ENCODE data around the gene AP3B1. TPM values are rescaled to one million over a fixed set of nuclear protein-coding genes. Genes with fewer than 3 reads are reported as not detected.

Gene AP3B1
- total and polyA plus RNA-seq, 12 donors, result 22.0 to 59.1 (median 34.3) TPM

DNA sequence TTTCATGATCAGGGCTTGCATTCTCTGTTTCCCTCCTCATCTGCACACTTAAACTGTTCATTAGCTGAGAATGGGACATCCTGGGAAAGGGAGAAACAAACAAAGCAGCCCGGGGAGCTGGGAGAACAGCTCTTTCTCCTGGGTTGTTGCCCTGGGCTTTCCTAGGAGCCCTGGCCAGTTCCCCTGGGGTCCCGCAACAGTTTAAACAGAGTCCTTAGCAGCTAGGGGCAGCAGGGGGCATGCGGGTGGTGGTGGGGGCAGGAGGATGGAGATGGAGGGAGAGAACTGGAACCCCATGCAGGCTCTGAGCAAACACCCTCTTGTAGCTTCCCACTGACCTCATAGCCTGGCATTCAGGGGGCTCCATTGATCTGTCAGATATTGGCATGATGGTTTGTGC, 309.3 kb downstream of the AP3B1 start:
- Histone ChIP-seq H3K9me3 (replicated peaks in 1 of 3) (no peaks in the 10 kb centered on the region), H3K4me1 (replicated peaks in 1 of 2) (no peaks in the 10 kb centered on the region), H3K4me3 (no peak overlapping the region), H3K36me3 (replicated peaks in 1 of 2) (no peaks in the 10 kb centered on the region), H3K27ac (no peak overlapping the region), H3K27me3 (no peaks in the 10 kb centered on the region)
- no peak for DNase-seq
- no peak for TF ChIP-seq POLR2A (IDR thresholded peaks at IDR 0.05)
- TF ChIP-seq, protein P1, sequence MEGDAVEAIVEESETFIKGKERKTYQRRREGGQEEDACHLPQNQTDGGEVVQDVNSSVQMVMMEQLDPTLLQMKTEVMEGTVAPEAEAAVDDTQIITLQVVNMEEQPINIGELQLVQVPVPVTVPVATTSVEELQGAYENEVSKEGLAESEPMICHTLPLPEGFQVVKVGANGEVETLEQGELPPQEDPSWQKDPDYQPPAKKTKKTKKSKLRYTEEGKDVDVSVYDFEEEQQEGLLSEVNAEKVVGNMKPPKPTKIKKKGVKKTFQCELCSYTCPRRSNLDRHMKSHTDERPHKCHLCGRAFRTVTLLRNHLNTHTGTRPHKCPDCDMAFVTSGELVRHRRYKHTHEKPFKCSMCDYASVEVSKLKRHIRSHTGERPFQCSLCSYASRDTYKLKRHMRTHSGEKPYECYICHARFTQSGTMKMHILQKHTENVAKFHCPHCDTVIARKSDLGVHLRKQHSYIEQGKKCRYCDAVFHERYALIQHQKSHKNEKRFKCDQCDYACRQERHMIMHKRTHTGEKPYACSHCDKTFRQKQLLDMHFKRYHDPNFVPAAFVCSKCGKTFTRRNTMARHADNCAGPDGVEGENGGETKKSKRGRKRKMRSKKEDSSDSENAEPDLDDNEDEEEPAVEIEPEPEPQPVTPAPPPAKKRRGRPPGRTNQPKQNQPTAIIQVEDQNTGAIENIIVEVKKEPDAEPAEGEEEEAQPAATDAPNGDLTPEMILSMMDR (IDR thresholded peaks at IDR 0.05), result no peak
- intact Hi-C loops (cut with DNase I), result no loop called here
- 56 to 80% (median 67%) methylated on average over 3 of the region's 3 CpGs for WGBS, 4 donors

DNA sequence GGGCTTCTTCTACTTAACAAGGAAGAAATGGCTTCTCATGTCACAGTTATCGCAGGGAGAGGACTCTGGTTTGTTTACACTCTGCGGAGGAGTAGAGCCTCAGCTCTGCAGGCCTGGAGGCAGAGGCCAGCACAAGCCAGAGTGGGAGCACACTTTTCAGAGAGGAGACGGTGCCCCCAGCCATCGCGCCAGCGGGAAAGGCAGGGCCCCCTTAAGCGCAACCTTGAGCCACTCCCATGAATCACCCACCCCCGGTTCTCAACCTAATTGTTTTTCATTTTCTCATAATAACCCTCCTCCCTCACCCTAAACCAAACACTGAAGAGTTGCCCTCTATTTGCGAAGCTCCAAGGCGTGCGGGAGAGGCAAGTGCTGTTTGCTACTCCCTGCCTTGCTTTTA, 309.9 kb downstream of the AP3B1 start:
- WGBS, 4 donors, result 63 to 74% (median 65%) methylated on average over 11 of the region's 11 CpGs
- no peak overlapping the region for H3K27ac ChIP-seq

DNA sequence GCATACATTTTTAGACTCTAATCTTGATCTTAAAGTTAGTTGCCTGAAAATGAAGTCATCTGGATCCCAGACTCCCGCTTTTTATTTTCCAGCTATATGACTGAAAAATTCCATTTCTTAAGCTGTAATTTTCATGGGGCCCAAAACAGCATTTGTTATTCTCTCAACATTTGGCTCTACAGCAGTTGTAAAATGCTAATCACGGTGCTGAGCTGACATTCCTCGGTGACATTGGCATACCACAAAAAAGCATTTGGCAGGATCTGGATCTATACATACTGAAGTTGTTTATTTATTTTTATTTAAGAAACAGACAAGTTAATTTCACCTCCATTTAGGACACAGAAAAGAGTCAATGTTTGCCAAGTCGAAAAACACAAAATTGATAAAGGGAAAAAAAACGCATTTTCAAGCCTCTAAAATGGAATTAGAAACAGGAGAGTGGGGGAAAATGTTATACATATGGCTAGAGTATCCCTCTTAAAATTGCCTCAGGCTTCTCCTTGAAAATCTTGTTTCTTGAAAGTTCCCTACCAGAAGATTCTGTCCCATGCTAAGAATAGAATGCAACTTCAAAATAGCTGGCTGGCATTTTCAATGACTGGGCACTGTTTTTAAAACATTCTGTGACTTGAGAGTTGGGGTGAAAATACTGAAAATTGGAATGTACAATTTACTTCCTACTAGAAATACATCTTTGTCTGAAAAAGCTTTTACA, 310.9 kb downstream of the AP3B1 start:
- Histone ChIP-seq H3K27ac (no peak overlapping the region), H3K4me1 (replicated peaks in 1 of 2) (no peaks in the 10 kb centered on the region), H3K4me3 (no peak overlapping the region), H3K27me3 (no peaks in the 10 kb centered on the region), H3K36me3 (replicated peaks in 1 of 2) (no peaks in the 10 kb centered on the region), H3K9me3 (replicated peaks in 1 of 3) (no peaks in the 10 kb centered on the region)
- TF ChIP-seq POLR2A (IDR thresholded peaks at IDR 0.05), result no peak
- TF ChIP-seq, protein P1 (IDR thresholded peaks at IDR 0.05), result no peak
- 81 to 87% (median 83%) methylated on average over 5 of the region's 5 CpGs for WGBS, 4 donors
- intact Hi-C loops (cut with DNase I), result no loop called here
- no peak for DNase-seq

More for the DNA sequence above, 309.9 kb downstream of the AP3B1 start:
- Histone ChIP-seq H3K4me3 (no peak overlapping the region), H3K9me3 (replicated peaks in 1 of 3) (no peaks in the 10 kb centered on the region), H3K36me3 (replicated peaks in 1 of 2) (no peaks in the 10 kb centered on the region), H3K27me3 (no peaks in the 10 kb centered on the region), H3K4me1 (replicated peaks in 1 of 2) (no peaks in the 10 kb centered on the region)
- TF ChIP-seq, protein P1 (IDR thresholded peaks at IDR 0.05), result no peak
- TF ChIP-seq POLR2A (IDR thresholded peaks at IDR 0.05), result no peak
- DNase-seq, result no peak
- intact Hi-C loops (cut with DNase I), result no loop called here

DNA sequence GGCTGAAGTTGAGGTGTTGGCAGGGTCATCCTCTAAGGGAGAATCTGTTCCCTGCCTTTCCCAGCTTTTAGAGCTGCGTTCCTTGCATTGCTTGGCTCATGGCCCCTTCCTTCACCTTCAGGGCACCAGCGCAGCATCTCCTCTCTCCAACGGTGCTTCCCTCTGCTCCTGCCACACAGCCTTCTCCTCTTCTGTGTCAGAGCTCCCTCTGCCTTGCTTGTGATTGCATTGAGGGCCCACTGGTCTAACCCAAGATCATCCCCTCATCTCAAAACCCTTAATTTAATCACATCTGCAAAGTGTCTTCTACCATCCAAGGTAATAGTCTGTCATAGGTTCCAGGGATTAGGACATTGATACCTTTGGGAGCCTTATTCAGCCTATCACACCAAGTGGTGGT, 312.7 kb downstream of the AP3B1 start:
- H3K36me3 ChIP-seq (replicated peaks in 1 of 2), result no peaks in the 10 kb centered on the region
- no peak for DNase-seq
- TF ChIP-seq, protein P1 (IDR thresholded peaks at IDR 0.05), result no peak
- no peak for TF ChIP-seq POLR2A (IDR thresholded peaks at IDR 0.05)
- no peak overlapping the region for H3K27ac ChIP-seq
- no peaks in the 10 kb centered on the region for H3K27me3 ChIP-seq
- no peaks in the 10 kb centered on the region for H3K9me3 ChIP-seq (replicated peaks in 1 of 3)
- 76 to 86% (median 81%) methylated on average over 3 of the region's 3 CpGs for WGBS, 4 donors
- no peak overlapping the region for H3K4me3 ChIP-seq
- intact Hi-C loops (cut with DNase I), result no loop called here
- no peaks in the 10 kb centered on the region for H3K4me1 ChIP-seq (replicated peaks in 1 of 2)
